GM21786 (cell line): ENCODE measurements around the gene ZFHX3.

ENCODE experiments used
- ATAC-seq: cut with Tn5 transposase; IDR thresholded peaks from one replicate; pipeline ENCODE4 v1.9.1; 2021; ENCODE audit not compliant: unreplicated experiment

ZFHX3 gene

DNA sequence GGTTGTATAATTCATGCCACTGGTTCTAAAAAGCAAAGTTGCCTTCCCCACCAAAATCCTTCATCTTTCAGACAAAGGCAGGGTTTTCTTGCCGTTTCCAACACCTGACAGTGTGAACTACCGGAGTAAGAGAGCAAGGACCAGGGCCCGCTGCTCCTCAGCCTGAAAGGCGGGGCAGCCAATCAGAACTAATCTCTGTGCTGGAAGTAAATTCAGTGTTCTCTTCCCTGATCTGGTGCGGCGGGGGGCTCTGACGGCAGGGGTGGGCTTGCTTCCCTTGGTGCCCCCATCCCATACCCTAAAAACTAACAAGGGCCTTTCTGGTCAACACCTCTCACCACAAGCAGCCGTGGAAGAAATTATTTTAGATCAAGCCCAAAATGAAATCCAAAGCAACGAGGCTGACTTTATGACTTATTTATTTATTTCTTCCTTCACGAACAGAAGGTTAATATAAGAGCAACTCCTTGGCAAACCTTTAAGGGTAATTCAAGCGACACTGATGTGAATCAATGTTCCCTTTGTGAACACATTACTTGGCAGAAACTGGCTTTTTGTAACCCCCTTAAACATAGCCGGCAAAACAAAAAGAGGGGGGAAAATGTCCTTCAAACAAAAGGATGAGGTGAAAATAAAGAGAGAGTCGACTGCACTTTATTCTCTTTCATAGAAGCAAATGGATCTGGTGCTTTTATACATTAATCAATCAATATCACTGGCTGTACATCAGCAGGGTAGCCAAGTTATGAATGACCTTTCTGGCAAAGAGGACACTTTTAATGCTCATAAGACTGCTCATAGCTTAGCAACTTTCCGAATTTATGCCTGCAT lies 189.9 kb downstream of the ZFHX3 start:
- no peak for ATAC-seq

DNA sequence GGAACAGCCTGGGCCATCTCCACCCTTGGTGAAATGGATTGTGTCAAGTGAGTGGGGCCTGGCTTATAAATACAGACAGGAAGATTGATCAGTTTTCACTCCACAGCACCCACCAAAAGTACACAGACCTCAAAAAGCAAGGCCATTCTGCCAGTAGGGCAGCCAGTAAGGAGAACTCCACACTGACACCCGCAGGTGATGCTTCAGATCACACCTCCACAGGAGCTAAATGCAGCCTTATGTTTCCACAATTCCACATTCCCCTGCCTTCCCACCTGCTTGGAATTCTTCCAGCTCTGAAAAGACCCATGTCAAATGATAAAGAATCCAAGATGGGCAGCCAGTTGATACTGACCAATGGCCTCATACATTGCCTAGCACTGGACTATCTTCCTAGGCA lies 191.1 kb downstream of the ZFHX3 start:
- ATAC-seq, result peak; percentile 56

DNA sequence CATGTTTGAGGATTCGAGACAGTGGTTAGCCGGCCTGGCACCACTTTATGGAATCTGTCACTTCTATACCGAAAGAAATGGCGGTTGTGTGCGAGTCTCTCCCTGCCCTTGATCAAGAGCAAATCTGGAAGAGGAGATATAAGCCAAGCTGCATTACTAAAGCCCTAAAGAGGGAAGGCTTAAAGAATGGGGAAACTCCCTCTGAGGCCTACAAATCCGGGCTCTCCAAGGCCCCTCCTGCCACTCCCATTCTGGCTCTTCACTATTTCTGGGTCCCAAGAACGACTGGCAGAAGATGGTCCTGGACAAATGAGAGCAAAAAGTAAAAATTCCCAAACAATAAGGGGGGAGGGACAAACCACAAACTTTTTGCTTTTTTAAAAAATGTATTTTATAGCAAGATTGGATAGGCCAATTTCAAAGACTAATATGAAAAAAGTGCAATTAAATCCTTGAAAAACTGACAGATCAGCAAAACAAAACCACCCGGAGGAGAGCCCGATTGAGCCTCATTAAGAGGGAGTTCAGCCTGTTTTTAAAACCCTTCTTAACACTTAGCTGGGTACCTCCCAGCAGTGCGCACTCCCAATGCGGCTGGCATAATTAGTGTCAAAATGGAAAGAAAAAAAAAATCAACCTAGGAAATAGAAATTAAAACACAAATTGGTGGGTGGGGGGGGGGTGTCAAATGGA lies 193.5 kb downstream of the ZFHX3 start:
- no peak for ATAC-seq

DNA sequence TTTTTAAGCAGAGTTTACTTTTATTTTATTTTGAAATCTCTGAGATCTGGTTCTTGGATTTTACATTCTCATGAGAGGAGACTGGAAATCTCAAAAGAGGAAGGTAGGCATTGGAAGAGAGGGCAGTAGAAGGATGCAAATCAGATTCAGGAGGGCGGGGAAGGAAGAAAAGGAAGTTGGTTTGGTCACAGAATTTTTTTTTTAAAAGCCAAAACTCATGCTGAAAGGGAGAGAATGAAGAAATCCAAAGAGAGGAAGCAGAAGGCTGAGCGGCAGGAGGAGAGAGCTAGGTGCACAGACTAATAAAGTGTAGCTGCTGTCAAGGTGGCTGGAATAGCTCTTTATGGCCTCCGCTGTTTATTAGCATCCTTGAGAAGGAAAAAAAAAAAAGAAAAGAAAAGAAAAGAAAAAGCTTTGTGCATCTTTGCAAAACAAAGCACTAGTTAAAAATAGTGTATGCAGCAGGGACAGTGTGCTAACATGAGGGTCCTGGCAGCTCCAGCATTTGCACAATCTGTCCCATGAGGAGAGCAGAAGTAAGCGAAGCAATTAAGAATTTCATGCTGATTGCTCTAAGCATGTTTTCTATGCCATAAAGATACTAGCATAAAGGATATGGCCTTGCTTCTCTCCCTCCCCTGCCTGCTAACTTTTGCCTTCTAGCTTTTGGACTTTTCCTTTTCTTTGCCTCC lies 194.2 kb downstream of the ZFHX3 start:
- no peak for ATAC-seq

DNA sequence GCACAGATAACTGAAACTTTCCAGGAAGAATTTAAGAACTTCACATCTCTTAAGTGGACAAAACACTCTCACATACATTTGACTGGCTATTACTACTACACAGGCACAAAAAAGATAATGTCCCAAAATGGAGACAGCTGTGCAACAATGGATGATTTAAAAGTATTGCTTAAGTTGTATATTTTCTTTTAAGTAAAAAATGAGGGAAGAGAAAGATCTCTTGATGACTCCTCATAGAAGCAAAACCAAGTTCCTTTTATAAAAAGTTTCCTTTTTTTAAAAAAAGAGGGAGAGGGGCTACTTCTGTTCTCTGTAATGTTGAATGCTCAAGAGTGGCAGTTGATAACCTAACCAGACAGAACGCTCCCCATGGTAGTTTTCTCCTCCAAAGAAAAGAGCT lies 195.5 kb downstream of the ZFHX3 start:
- no peak for ATAC-seq

DNA sequence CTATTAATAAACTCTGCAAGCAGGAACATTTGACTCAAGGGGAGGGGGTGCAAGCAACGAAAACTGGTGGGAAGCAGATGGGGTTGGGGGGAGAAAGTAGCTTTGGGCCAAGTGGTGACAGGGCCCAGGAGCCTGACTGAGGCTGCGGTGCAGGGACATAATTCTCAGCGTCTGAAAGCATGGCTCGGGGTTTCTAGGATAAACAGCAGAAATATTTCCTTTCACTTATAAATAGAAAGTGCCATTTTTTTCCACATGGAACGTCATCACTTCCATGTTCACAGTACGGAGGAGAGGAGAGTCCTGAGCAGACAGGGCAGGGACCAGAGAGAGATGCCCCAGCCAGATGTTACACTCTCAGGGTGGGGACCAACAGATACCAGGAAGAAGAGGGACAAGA lies 197.1 kb downstream of the ZFHX3 start:
- ATAC-seq, result no peak

DNA sequence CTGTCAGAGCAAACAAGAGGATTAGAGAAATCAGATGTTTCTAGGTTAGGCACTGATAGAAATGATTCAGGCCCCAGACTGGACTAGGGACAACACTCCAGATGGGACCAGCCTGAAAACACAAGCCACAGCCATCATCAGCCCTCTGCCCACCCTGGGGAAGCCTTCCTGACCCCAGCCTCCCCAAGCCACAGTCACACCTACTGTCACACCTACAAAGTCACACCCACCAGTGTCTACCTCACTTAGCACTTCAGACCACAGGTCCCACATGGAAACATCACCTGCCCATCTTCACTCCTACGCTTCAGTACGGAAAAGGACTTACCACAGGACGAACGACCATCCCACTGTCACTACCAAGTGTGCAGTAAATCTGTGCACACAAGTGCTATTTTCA lies 197.9 kb downstream of the ZFHX3 start:
- ATAC-seq, result no peak

DNA sequence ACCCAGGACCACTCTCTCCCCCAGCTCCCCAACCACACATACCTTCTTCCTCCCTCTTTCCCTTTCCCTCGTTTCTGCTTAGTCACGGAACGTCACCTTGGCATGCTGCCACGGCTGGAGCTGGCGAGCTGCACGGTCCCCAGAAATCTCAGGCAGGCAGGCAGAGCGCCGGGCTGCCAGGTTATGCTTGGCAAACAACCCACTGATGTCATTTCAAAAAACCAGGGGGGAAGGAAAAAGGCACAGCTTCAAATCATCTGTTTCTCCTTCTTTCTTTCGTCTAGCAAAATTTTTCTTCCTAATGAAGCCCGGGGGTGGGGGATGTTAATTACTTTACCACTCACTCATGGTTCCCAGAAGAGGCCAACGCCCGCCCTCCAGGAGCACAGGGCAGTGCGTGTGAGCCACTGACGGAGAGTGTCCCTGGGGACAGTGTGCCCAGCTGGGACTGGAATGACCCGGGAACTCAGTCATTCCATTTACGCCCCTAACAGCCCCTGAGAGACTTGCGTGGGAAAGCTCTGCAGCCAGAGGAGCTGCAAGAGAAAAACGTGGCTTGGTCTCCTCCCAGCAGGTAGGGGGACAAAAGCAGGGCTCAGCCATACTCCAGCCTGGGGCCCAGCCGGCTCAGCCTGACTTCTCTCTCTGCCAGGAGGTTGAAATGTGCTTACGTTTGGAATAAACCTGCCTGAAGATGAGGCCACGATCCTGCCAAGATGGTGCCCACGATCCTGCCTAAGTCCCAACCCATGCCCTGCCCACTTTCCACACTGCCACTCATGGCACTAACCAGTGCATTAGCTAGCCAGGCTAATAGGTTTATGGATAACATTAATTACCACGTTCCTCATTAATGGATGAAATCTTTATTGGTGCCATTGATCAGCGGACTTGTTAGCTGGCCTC lies 198.9 kb downstream of the ZFHX3 start:
- no peak for ATAC-seq

DNA sequence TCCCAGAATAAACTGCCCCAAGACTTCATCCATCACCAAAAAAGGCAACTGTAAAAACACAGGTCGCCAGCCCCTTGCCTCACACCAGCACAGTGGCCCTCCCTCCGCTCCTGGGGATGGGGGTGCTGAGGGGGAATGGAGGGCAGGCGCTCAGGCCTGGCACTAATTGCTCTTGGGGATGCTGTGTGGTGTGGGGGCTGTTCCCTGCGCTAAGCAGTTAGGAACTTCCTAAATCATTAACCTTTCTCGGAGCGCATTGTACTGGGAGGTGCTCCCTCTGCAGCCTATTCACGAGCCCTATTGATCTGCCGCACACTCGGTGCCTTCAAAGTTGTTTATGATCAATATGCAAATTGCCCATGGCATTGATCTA lies 199.9 kb downstream of the ZFHX3 start:
- no peak for ATAC-seq

DNA sequence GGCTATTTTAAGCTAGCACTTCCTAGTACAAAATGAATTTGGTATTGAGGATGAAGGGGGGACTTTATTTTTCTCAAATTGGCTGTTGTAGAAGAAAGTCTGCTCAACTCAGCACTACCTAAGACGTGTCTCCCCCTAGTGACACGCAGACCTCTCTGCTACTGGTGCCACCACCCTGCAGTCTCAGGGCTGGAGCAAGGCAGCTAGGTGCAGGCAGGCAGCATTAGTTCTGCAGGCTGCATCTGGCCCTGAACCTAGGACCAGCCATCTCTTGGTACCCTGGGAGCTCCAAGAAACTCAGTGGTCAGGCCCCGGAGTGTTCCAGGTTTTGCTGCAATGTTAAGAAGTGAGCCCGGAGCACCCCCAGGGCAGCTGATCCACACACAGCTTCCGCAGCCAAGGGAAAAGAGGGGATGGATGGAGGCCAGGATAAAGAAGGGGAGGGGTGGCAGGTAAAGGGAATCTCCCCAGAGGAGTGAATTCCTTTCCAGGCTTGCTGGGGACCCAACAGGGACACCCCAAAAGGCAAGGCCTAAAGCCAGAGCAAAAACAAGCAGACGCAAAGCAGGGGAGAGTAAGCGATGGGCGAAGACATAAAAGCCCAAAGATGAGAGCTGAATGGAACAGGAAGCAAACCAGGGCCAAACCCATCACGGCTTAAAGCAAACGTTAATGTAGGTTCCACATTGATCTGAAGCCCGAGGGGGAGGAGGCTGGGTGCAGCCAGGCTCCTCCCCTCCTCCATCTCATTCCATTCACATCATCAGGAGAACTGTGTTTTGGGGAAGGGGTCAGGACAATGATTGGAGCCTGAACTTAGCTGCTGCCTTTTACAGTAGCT lies 200.5 kb downstream of the ZFHX3 start:
- no peak for ATAC-seq

DNA sequence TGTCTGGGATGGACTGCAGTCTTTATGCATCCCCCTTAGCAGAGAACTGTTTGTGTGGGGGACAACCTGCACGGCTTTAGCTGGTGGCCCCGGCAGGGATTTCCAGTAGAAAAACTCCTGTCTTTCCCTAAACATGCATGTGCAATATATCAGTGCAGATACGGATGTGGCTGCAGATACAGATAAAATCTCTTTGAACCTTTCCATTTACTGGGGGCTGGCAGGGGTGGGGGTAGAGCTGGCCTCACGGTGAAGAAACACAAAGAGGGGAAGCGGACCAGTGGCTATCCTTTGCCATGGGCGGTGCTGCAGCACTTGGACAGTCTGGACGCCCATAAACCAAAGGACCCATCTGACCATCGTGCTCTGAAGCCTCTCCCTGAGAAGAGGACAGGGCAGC lies 201.3 kb downstream of the ZFHX3 start:
- ATAC-seq, result no peak

DNA sequence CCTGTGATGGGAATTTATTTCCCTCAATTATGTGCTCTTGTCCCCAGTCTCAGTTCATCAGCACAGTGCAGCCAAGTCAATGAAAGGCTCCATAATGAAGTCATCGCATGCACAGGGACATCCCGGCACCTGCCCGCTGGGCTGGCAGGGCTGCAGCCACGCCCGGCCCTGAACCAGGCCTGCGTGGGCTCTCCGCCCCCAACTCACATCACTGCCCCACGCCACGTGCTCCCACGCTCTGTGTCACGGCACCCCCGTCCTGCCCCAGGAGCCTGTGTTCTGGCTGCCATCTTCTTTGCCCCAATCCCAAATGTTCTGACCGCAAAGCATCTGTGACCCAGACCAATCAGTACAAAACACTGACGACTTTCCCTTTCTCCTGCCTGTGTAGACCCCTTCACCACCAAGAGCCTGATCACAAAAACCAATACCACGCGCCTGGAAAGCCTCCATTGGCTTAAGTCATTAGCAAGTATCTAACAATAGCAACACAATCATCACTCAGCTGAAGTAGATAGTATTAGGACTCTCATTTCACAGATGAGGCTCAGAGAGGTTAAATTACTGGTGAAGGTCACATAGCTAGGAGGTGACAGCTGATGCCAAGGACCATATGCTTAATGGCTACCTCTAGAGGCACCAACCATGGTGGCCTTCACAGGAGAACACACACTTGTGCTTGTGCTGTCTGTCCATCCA lies 202.5 kb downstream of the ZFHX3 start:
- no peak for ATAC-seq

DNA sequence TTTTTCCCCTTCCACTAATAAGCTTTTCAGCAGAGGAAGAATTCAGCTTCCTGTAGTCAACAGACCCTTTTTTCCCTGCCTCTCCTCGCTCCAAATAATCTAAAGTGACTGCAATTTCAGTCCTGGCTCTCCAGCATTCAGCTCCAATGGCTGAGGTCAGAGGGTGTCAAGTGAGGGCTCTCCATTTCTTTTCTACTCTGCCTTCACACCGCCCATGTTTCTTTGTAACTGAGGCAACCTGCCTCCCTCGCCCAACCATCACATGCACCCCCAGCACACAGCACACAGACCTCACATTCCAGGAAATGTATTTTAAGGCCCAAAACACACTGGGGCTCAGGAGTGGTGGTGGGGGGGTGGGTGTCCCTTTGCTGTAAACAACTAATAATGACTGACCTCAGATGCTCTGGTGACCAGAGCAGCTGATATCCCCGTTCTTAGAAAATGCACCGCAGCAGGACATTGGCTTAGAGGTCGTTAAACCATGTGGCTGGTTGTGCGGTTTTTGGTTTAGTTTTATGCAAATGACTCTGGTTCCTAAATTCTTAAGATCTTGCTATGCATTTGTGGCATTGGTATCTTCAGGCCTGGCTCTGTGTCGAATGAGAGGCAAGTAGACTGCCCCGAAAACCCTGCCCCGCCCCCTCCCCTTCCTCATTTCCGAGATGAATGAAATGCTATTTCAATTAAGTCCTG lies 203.6 kb downstream of the ZFHX3 start:
- ATAC-seq, result no peak

DNA sequence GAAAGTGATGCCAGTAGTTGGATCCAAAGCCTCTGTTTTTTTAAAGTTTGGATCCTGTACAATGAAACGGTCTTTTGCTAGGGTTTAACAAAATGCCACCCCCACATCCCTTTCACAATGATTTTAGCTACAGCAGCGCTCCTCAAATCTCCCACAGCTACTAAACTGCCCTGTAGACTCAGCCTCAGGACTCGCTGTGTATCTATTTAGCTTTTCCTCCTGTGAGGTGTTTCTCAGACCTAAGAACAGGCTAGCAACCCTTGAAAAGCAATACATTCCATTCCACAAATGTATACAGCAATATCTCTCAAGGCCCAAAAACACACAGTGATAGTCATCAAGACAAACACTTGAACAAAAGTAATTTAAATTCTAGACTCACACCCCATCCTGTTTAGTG lies 206.4 kb downstream of the ZFHX3 start:
- no peak for ATAC-seq

DNA sequence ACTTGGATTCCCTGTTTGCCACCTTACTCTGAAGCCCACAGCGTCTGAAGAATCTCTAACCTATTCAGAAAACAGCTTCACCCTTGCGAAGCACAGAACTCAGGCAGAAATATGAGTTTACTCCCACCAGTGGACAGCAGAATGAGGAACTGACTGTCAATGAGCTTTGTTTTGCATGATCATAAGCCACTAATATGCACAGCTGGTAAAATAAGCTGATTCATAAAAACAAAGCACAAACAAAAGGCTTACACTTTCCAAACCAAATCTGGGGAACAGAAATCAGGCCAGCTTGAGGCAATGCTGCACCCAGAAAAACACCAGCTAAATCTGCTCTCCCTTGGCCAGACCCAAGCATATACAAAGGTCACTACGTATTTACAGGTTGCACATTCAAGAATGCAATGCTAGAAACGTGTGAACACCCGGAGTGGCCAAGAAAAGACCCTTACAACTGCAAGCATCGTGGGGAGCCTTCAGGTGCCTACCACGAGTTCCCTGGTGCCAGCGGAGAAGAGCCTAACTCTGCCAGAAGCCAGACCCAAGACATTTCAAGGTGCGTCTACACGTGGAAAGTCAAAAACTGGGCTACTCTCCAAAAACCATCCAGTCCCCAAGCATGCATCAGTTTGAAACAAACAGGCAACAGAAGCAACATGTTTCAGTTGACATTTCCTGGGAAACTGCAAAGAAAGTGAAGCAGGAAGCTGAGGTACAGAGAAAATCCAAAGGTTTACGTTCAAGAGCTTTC lies 207.1 kb downstream of the ZFHX3 start:
- no peak for ATAC-seq

DNA sequence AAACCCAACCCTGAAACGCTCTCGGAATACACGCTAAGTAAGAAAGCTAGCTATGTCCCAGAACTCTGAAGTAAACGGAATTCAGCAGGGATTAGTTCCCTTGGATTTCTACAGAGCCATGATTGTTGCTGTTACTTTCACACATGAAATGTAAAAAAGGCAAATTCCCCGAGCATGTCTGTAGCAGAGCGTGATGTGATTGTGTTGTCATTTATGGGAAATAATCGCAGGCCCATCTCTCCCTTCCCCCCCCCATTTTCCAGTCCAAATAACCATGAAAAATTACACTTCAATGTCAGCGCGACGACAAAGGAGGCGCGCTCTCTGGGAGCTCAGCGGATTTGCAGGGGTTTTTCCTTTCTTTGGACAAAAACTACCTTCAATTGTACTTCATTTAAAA lies 209.0 kb downstream of the ZFHX3 start:
- ATAC-seq, result no peak

DNA sequence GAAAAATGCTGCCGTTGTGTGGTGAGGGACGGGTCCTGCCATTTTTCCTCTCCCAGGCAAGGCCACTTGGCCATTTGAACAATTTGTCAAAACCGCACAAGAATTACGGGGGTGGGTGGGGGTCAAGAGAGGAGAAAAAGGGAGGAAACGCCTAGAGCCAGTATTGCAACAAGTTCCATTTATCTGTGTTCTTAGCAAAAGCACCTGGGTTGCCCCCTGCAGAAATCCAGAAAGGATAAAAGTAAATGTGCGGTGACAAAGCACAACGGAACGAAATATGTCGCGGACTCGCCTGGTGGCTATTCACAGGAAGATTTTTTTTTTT lies 209.4 kb downstream of the ZFHX3 start:
- no peak for ATAC-seq

DNA sequence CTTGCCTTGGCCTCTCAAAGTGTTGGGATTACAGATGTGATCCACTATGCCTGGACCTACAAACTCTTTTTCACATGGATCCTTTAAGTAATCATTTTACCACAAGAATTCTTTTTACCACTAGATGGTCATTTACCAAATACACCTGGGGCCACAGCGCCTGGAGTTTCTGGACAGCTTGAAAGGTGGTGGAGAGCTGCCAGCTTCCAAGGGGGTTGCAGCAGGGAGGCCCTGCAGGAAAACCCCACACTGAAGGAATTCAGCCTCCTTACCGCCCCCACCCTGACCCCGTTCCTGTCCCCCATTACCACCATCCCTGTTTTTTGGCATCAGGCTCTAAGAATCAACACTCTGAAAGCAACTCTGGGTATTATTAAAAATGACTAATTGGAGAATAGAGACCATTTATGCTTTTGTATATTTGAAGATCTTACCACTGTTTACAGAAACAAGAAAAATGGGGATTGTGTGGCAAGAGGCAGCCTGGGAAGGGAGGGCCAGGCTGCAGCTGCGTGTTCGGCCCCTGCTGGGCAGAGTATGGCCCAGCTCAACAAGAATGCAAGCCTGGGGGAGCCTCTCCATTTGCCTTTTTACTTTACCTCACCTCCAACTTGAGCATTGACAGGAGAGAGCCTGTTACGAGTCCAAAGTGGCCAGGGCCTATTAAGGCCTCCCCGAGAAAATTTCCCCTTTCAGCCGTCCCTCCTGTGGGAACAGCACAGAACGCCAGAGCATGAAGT lies 209.9 kb downstream of the ZFHX3 start:
- ATAC-seq, result no peak
